SH-SY5Y (cell line): Measurements from ENCODE around the gene RIPK4.

Experiments used
- GATA2 ChIP-seq: IDR thresholded peaks from 2 replicates; pipeline ENCODE4 v1.6.1; 2011; ENCODE audit warnings: mild to moderate bottlenecking, low read depth, low read length
- GATA3 ChIP-seq: IDR thresholded peaks from 2 replicates; pipeline ENCODE4 v1.6.1; 2011; ENCODE audit warnings: low read depth, mild to moderate bottlenecking, low read length, moderate library complexity

GRCh38 chr21:41808094-41808493 is 41.2 kb upstream of the RIPK4 start:
- TF ChIP-seq GATA2, result no peak
- no peak for TF ChIP-seq GATA3
